GM21825 (cell line): ENCODE measurements around the gene EIF1.
"Not testable (repeated sequence)": the region's sequence is repeated elsewhere in the genome, so short reads cannot be mapped to it uniquely, and the experiment has no call there.

Experiments used
- ATAC-seq: cut with Tn5 transposase; IDR thresholded peaks from one replicate; pipeline ENCODE4 v1.9.1; 2021; ENCODE audit warnings: mild to moderate bottlenecking, moderate library complexity; ENCODE audit not compliant: unreplicated experiment

Gene EIF1

GRCh38 chr17:41688641-41689496, at the start of gene EIF1:
EIF1 (plus strand) TSS chr17:41688885; CDS start chr17:41689039, 154 bp downstream.
- peak; percentile 64 for ATAC-seq

DNA sequence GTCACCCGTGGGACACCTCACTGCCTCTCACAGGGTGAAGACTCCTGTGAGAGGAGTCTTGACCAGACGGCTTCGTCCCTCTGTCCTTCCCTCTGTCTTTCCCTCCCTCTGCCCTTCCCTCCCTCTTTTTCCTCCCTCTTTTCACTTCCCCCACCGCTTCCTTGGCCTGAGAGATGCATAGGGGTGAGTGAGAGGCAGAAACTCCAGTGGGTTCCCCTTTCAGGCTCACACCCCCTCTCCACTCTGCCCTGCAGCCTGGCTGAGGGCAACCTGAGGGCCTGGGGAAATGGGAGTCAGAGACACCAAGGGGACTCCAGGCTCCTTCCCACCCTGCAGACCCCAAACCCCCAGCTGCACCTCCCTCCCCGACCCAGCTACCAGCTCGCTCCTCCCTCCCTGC, 49.7 kb upstream of the EIF1 start:
- no peak for ATAC-seq

DNA sequence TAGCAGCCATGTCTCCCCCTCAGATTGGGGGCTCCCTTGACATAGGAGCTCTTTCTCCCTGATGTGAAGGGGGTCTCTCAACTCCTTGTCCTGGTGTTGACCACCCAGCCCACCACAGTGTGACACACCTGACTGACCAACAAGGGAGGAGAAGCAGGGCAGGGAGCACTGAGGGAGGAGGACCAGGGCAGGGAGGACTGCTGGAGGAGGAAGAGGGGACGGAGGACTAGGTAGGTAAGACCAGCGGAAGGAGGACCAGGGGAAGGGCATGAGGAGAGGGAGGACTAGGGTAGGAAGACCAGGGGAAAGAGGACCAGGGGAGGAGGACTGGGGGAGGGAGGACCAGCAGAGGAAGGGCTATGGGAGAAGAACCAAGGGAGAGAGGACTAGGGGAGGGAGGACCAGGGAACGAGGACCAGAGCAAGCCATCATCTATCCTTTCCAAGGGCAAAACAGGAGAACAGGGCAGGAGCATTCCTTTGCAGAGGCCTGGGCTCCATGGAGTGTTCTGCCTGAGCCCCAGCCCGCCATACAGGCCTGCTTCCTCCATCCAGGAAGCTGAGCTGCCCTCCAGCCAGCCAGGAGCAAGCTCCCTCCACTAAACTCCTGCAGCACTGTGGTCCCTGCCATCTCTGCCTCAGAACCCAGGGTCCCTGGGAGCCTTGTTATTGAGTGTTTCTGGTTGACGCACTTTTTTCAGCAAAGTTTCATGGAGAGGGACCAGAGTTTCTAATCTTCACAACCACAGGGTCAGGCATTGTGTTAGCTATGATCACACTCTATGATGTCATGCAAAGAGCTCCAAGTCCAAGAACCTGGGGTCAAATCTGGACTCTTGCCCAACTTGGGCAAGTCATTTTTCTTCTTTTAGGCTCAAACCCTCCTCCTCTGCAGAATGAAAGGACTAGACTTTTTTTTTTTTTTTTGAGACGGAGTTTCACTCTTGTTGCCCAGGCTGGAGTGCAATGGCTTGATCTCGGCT, 48.9 kb upstream of the EIF1 start:
- no peak for ATAC-seq

GRCh38 chr17:41640596-41640995, 48.1 kb upstream of the EIF1 start:
- ATAC-seq = not testable (repeated sequence)

DNA sequence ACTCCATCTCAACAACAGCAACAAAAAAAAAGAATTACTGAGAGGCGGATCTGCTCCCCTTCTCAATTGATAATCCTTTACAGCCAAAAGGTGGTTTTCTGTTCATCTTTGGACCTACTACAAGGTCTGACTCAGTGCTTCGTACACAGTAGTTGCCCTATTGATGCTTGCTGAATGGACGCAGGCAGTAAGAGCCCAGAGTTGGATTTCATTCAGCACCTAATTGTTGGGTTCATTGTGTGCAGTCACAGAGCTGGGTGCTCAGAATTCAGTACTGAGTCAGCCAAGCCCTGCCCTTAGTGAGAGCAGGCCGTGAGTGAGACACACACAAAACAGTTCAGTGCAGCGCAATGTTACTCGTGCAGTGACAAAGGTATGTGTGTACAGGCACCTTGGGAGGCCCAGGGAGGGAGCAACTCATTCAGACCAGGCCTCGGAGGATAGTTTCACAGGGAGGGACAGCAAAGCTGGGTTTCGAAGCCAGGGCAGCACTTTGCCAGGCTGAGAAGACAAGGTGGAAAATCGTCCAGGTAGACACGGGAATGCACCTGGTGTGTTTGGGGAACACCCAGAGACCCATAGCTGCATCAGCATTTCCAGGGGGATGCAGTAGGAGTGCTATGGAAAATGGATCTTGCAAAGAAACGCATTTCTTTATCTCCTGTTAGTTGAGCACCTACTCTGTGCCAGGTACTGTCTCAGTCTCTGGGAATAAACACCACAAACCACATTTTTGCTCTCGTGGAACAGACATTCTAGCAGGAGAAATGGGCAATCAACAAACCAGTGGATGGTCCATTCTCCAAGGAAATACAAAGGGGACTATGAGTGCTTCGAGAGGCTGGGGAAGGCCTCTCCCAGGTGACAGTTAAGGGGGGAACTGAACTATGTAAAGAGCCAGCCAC, 46.2 kb upstream of the EIF1 start:
- no peak for ATAC-seq

GRCh38 chr17:41647038-41647813, 41.5 kb upstream of the EIF1 start:
- ATAC-seq = no peak

GRCh38 chr17:41647940-41648410, 40.7 kb upstream of the EIF1 start:
- ATAC-seq = no peak

- no peak for ATAC-seq
Measured at GRCh38 chr17:41648411-41649195, 40.1 kb upstream of the EIF1 start.

DNA sequence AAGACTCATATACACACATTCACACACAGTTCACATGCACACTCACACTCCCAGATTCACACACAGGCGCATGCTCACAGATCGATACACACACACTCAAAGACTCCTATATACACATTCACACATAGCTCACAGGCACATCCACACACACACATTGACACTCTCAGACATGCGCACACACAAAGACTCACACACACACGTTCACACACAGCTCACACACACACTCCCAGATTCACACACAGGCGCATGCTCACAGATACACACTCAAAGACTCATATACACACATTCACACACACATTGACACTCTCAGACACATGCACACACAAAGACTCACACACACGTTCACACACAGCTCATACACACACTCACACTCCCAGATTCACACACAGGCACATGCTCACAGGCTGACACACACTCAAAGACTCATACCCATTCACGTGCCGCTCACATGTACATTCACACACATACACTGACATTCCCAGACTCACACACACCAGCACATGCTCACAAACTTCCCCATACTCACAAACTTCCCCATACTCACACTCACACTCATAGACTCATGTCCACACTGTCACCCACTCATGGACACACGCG, 38.7 kb upstream of the EIF1 start:
- no peak for ATAC-seq

DNA sequence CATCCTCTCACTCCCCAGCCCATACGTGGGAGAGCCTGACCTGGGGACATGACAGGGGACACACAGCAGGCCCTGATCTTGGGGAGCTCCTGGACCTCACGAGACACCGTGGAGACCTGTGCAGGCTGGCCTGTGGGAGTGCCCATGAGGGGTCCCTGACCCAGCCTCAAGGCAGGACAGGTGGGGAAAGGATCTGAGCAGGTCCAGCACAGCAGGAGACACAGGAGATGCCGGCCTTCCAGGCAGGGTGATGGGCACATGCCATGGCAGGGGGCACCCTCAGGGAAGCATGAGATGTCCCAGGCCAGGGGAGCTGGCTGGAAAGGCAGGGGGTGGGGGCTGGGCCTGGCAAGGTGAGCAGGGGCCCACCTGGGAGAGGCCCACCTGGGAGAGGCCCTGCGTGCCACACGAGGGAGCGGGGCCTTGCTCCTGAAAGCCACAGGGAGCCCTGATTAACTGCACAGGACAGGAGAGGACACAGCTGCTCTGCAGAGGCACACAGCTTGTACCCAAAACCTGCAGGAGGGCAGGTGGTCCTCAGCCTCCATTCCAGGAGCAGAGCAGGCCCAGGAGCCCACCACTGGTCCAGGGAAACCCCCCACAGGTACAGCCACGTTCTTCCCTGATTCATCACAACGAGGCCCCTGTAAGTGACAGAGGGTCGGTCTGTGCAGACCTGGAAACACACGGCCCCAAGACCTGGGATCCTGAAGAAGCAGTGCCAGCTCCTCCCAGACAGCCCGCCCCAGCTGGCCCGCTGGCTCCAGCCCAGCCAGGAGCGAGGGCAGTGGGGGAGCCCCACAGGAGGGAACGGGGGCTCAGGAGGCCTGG, 37.7 kb upstream of the EIF1 start:
- no peak for ATAC-seq

DNA sequence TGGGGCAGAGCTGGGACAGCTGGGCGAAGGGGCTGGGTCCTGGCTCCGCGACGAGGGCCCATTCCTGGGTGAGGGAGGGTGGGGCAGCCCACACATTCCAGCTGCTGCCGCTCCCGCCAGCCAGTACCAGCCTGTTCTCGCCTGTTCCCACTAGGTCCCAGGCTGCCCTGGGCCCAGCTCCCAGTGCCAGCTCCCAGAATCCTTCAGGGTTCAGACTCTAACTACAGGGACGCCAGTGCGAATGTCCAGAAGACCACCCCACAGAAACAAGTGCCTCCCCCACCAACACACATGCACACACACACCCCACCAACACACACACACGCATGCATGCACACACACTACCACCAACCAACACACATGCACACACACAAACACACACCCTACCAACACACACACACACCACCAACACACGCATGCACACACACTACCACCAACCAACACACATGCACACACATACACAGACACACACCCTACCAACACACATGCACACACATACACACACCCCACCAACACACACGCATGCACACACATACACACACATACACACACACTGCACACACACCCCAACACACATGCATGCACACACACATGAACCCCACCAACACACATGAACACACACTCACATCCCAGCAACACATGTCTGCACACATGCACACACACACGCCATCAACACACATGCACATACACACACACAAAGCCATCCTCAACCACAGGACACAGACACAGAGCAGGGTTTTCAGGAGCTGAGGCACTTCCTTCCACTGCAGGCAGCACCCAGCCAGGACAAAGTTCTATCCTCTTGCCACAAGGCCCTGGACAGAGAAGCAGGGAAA, 36.8 kb upstream of the EIF1 start:
- ATAC-seq = no peak

GRCh38 chr17:41652461-41652970, 36.2 kb upstream of the EIF1 start:
- ATAC-seq = no peak

DNA sequence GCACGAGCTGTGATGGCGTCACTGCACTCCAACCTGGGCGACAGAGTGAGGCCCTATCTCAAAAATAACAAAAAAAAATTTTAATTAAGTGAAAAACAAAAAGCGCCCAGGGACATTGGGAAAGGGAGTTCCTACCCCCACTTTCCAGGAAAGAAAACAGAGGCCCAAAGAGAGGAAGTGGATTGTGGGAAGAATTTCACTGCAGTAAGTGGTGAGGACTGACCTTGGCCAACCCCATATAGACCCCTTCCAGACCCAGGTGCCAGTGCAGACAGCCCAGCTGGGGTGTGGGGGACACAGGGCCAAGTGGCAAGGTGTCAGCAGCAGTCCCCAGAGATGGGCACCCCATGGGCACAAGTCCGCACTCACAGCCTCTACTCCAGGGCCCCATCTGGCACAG, 35.3 kb upstream of the EIF1 start:
- no peak for ATAC-seq

DNA sequence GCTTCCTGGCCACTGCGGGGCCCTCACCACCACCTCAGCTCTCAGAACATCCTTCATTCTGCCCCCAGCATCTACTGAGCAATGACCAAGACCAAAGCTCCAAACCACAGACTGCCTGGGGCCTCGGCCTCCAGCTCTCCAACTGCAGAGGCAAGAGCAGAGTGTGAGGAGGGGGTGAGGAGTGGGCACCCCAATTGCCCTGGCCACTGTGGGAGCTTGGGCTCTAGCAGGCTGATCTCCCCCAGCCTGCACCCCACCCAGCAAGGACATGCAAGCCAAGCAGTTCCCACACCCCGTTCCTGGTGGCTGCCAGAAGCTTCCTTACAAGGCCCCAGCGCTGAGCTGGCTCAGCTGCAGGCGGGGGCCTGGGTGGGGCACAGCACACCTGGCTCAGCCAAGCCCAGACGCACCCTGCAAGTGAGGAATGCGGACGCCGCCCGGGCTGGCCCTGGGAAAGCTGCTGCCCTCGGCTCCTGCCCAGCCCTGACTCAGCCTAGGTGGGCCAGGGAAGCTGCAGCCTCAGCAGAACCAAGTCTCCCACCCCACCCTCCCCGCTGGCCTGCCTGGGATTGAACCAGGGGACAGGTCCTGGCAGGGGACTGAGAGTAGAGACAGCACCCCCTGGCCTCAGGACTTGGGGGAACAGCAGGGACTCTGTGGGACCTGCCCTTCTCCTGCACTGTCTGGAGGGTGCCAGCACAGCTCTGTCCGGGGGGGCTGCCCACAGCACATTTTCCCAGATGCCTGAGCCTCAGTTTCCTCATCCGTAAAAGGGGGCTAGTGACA, 34.6 kb upstream of the EIF1 start:
- no peak for ATAC-seq

DNA sequence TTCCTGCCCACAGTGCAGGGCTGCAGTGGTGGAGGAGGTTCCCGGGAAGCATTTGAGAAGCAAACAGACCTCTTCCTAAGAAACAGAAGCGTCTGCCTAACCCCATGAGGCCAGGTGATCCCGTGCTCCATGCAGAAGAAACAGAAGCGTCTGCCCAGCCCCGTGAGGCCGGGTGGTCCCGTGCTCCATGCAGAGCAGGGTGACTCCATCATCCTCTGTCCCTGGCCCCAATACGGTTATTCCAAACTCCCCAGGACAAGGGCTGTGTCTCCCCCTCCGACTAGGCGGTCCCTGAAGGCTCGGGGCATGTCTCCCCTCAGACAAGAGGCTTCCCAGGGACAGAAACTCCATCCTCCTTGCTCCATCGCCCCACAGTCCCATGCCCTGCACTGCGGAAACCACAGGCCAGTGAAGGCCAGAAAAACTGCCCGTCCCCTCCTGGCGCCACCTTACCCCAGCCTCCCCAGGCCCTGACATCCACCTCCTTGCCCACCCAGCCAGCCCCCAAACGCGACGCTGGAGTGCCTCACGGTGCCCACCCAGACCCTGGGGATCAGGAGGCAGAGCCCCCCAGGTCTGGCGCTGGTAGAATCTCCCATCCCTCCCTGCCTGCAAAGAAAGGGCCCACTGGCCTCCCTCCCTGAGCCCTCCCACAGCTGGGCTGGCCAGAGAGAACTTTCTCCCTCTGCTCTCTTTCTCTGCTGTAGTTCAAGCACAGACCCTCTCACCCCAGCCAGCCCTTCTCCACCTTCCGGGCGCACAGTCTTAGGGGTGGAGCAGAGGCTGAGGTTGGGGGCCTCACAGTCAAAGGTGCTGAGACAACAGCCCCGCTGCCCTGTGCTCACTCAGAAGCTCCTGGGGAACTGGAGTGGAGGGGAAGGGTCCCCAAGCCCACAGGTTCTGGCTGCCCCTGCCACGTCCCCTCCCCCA, 33.7 kb upstream of the EIF1 start:
- ATAC-seq = no peak
